ENCODE data around the gene NTSR1. TPM values are rescaled to one million over a fixed set of nuclear protein-coding genes. Genes with fewer than 3 reads are reported as not detected.
"Not testable (repeated sequence)": the region's sequence is repeated elsewhere in the genome, so short reads cannot be mapped to it uniquely, and the experiment has no call there.

The NTSR1 gene
- polyA plus RNA-seq, 1 donor = 0.10 TPM

- DNase-seq = no peak
Measured at GRCh38 chr20:62675156-62675876, 33.3 kb upstream of the NTSR1 start.

- no peak for DNase-seq
Measured at GRCh38 chr20:62675877-62676260, 32.8 kb upstream of the NTSR1 start.

- DNase-seq = no peak
Measured at GRCh38 chr20:62676976-62677375, 31.7 kb upstream of the NTSR1 start.

GRCh38 chr20:62677678-62678077 is 31.0 kb upstream of the NTSR1 start:
- DNase-seq = no peak

GRCh38 chr20:62678553-62678952 is 30.1 kb upstream of the NTSR1 start:
- DNase-seq = no peak

- DNase-seq = no peak
Measured at GRCh38 chr20:62679978-62680589, 28.6 kb upstream of the NTSR1 start.

- DNase-seq = no peak
Measured at GRCh38 chr20:62682912-62683517, 25.6 kb upstream of the NTSR1 start.

GRCh38 chr20:62683660-62684322 is 24.8 kb upstream of the NTSR1 start:
- not testable (repeated sequence) for DNase-seq

- no peak for DNase-seq
Measured at GRCh38 chr20:62684981-62685380, 23.7 kb upstream of the NTSR1 start.

GRCh38 chr20:62685781-62686555 is 22.7 kb upstream of the NTSR1 start:
- DNase-seq = no peak

GRCh38 chr20:62686869-62687830 is 21.5 kb upstream of the NTSR1 start:
- DNase-seq = no peak

- no peak for DNase-seq
Measured at GRCh38 chr20:62688083-62688482, 20.6 kb upstream of the NTSR1 start.

- no peak for DNase-seq
Measured at GRCh38 chr20:62688855-62689460, 19.7 kb upstream of the NTSR1 start.

GRCh38 chr20:62689861-62690260 is 18.8 kb upstream of the NTSR1 start:
- no peak for DNase-seq

GRCh38 chr20:62690261-62690820 is 18.3 kb upstream of the NTSR1 start:
- DNase-seq = no peak

- no peak for DNase-seq
Measured at GRCh38 chr20:62691487-62691886, 17.1 kb upstream of the NTSR1 start.

GRCh38 chr20:62692176-62692575 is 16.5 kb upstream of the NTSR1 start:
- no peak for DNase-seq

- DNase-seq = no peak
Measured at GRCh38 chr20:62692801-62693523, 15.7 kb upstream of the NTSR1 start.

GRCh38 chr20:62693524-62693922 is 15.1 kb upstream of the NTSR1 start:
- DNase-seq = no peak

GRCh38 chr20:62694106-62694505 is 14.5 kb upstream of the NTSR1 start:
- no peak for DNase-seq
